PC-3 (cell line): ENCODE results near the gene GRIN2C. TPM values are rescaled to one million over a fixed set of nuclear protein-coding genes. Genes with fewer than 3 reads are reported as not detected.

Experiments
- ATAC-seq: fragments of 200-7000 bp; cut with Tn5 transposase; 2 replicates; pipeline ENCODE4 v1.9.1; 2020; ENCODE audit warnings: mild to moderate bottlenecking, moderate library complexity
- BruUV-seq: library from RNA; stranded (reverse); fragments of 400-500 nt; replicated peaks from 2 replicates; lab custom pipeline; 2021; lab: Mats Ljungman, UMichigan
- CTCF ChIA-PET: fragments of 300-600 bp; sonication (Branson Sonifier 250); formaldehyde crosslinking; loops from one replicate; lab custom pipeline; 2022; ENCODE audit warnings: antibody characterized with exemption; lab: Charles Lee
- POLR2A ChIA-PET: fragments of 300-600 bp; sonication (Branson Sonifier 250); formaldehyde crosslinking; loops from one replicate; lab custom pipeline; 2022; ENCODE audit warnings: antibody characterized with exemption; ENCODE audit not compliant: unreplicated experiment; lab: Charles Lee
- DNase-seq: peaks from one replicate; pipeline ENCODE4 v3.0.0-alpha.2; 2015
- H2AFZ ChIP-seq: fragments of 300-600 bp; sonication (generic); 2 replicates; pipeline ENCODE4 v1.6.0; 2016; ENCODE audit warnings: antibody characterized with exemption, low read length
- H3F3A ChIP-seq: fragments of 300-600 bp; sonication (generic); one replicate; pipeline ENCODE4 v1.6.0; 2017; ENCODE audit warnings: antibody characterized with exemption, low read length, control low read depth, mild to moderate bottlenecking; ENCODE audit not compliant: unreplicated experiment
- H3K27ac ChIP-seq: fragments of 300-600 bp; sonication (generic); 2 replicates; pipeline ENCODE4 v1.5.1; 2016; ENCODE audit warnings: mild to moderate bottlenecking, low read length
- H3K27me3 ChIP-seq: fragments of 300-600 bp; sonication (generic); 2 replicates; pipeline ENCODE4 v1.6.1; 2016; ENCODE audit warnings: low read length, mixed read lengths
- H3K36me3 ChIP-seq: fragments of 300-600 bp; sonication (generic); 2 replicates; pipeline ENCODE4 v1.6.1; 2016; ENCODE audit warnings: low read depth, mixed run types, low read length, mixed read lengths
- H3K4me1 ChIP-seq: fragments of 300-600 bp; sonication (generic); 2 replicates; pipeline ENCODE4 v1.5.1; 2016; ENCODE audit warnings: low read length; ENCODE audit not compliant: insufficient read depth
- H3K4me2 ChIP-seq: fragments of 300-600 bp; sonication (generic); 2 replicates; pipeline ENCODE4 v1.6.0; 2016; ENCODE audit warnings: low read length
- H3K4me3 ChIP-seq: fragments of 300-600 bp; sonication (generic); 2 replicates; pipeline ENCODE4 v1.5.1; 2016; ENCODE audit warnings: mild to moderate bottlenecking, low read length, mixed read lengths
- H3K79me2 ChIP-seq: fragments of 300-600 bp; sonication (generic); 2 replicates; pipeline ENCODE4 v1.6.1; 2017; ENCODE audit warnings: low read length, mixed read lengths
- H3K9ac ChIP-seq: fragments of 300-600 bp; sonication (generic); 2 replicates; pipeline ENCODE4 v1.6.0; 2016; ENCODE audit warnings: mild to moderate bottlenecking, low read length
- H3K9me2 ChIP-seq: fragments of 300-600 bp; sonication (generic); replicated peaks from 2 replicates; pipeline ENCODE4 v1.6.1; 2016; ENCODE audit warnings: mixed run types, low read length, mixed read lengths
- H3K9me3 ChIP-seq: fragments of 300-600 bp; sonication (generic); 2 replicates; pipeline ENCODE4 v1.6.1; 2016; ENCODE audit warnings: low read length, mixed read lengths
- H4K20me1 ChIP-seq: fragments of 300-600 bp; sonication (generic); 2 replicates; pipeline ENCODE4 v1.6.1; 2016; ENCODE audit warnings: low read length, mixed read lengths
- CTCF ChIP-seq: fragments of 300-600 bp; sonication (generic); conservative IDR thresholded peaks from 2 replicates; pipeline ENCODE4 v1.5.1; 2017; ENCODE audit warnings: antibody characterized with exemption, low read depth, mild to moderate bottlenecking, low read length
- EZH2 ChIP-seq: fragments of 300-600 bp; sonication (generic); IDR thresholded peaks from one replicate; pipeline ENCODE4 v1.6.1; 2017; ENCODE audit warnings: antibody characterized with exemption, mild to moderate bottlenecking, low read length; ENCODE audit not compliant: unreplicated experiment
- EZH2phosphoT487 ChIP-seq: fragments of 300-600 bp; sonication (generic); IDR thresholded peaks from 2 replicates; pipeline ENCODE4 v1.6.1; 2018; ENCODE audit warnings: mild to moderate bottlenecking, antibody characterized with exemption, low read length, borderline replicate concordance
- intact Hi-C: fragments of 100-400 bp; cut with micrococcal nuclease; formaldehyde crosslinking; loops from 2 replicates; pipeline ENCODE4 v1.9.0; 2023
- total RNA-seq: library from RNA; depleted of rRNA; stranded (reverse); fragments of >200 nt; gene quantifications from 2 replicates; pipeline ENCODE4 v1.2.3, GENCODE V29; 2014

GRIN2C gene
- total RNA-seq, 1 experiment from 2014 or later: 0.04 TPM

- Histone ChIP-seq H2AFZ (no peak overlapping the region), H3K9me3 (no peaks in the 10 kb centered on the region), H3K4me3 (no peak overlapping the region), H3K4me2 (no peak overlapping the region), H3K27me3 (no peaks in the 10 kb centered on the region), H3K36me3 (no peaks in the 10 kb centered on the region), H3F3A (no peaks in the 10 kb centered on the region), H3K27ac (no peak overlapping the region), H3K79me2 (no peaks in the 10 kb centered on the region), H4K20me1 (no peaks in the 10 kb centered on the region), H3K4me1 (no peaks in the 10 kb centered on the region), H3K9ac (no peak overlapping the region), H3K9me2 (no peaks in the 10 kb centered on the region)
- ChIA-PET POLR2A (no interaction called here), CTCF (no interaction called here)
- DNase-seq (no peak), ATAC-seq (no peak)
- no TSS peak for BruUV-seq
- no peak for TF ChIP-seq EZH2phosphoT487
- intact Hi-C loops: no loop called here
Observed at GRCh38 chr17:74808714-74809430, 50.8 kb downstream of the GRIN2C start.

GRCh38 chr17:74807925-74808324, 51.8 kb downstream of the GRIN2C start:
- Histone ChIP-seq H3K9me2 (no peaks in the 10 kb centered on the region), H4K20me1 (no peaks in the 10 kb centered on the region), H3K27me3 (no peaks in the 10 kb centered on the region), H3K4me1 (no peaks in the 10 kb centered on the region), H3K9me3 (no peaks in the 10 kb centered on the region), H3K79me2 (no peaks in the 10 kb centered on the region), H3K27ac (no peak overlapping the region), H3K4me3 (no peak overlapping the region), H3F3A (no peaks in the 10 kb centered on the region), H3K9ac (no peak overlapping the region), H3K36me3 (no peaks in the 10 kb centered on the region), H2AFZ (no peak overlapping the region), H3K4me2 (no peak overlapping the region)
- TF ChIP-seq EZH2phosphoT487 (no peak), CTCF (no peak)
- no peak for DNase-seq
- ChIA-PET POLR2A (no interaction called here), CTCF (no interaction called here)
- BruUV-seq: no TSS peak
- no peak for ATAC-seq
- intact Hi-C loops: no loop called here

GRCh38 chr17:74807441-74807840, 52.2 kb downstream of the GRIN2C start:
- ChIA-PET POLR2A (no interaction called here), CTCF (no interaction called here)

More at GRCh38 chr17:74807441-74807840, 52.2 kb downstream of the GRIN2C start:
- DNase-seq (no peak), ATAC-seq (no peak)
- Histone ChIP-seq H3K79me2 (no peaks in the 10 kb centered on the region), H3K4me2 (no peak overlapping the region), H4K20me1 (no peaks in the 10 kb centered on the region), H3K27ac (no peak overlapping the region), H2AFZ (no peak overlapping the region), H3K9me3 (no peaks in the 10 kb centered on the region), H3K36me3 (no peaks in the 10 kb centered on the region), H3K9ac (no peak overlapping the region), H3F3A (no peaks in the 10 kb centered on the region), H3K27me3 (no peaks in the 10 kb centered on the region), H3K4me1 (no peaks in the 10 kb centered on the region), H3K4me3 (no peak overlapping the region), H3K9me2 (no peaks in the 10 kb centered on the region)
- intact Hi-C loops: no loop called here
- no peak for TF ChIP-seq EZH2phosphoT487
- TF ChIP-seq CTCF: no peak
- TF ChIP-seq EZH2: no peak
- no TSS peak for BruUV-seq
